SK-N-SH (cell line): ENCODE data around the gene TARBP1. TPM values are rescaled to one million over a fixed set of nuclear protein-coding genes. Genes with fewer than 3 reads are reported as not detected.
"Not testable (repeated sequence)": the region's sequence is repeated elsewhere in the genome, so short reads cannot be mapped to it uniquely, and the experiment has no call there.

Experiments used
- CTCF ChIA-PET: fragments of 300-600, 350-600 bp; formaldehyde crosslinking; extraction: SDS; loops from one replicate; lab custom pipeline; 2021; lab: Yijun Ruan, JAX
- POLR2A ChIA-PET: fragments of 350-600 bp; sonication (Branson Sonifier 250); formaldehyde crosslinking; extraction: SDS; loops from one replicate; lab custom pipeline; 2020; ENCODE audit warnings: antibody characterized with exemption, inconsistent platforms; lab: Yijun Ruan, JAX
- DNase-seq: peaks from one replicate; pipeline ENCODE4 v3.0.0; 2012
- H2AFZ ChIP-seq: fragments of 200-600 bp; sonication (generic); 2 replicates; pipeline ENCODE4 v1.8.1; 2016; ENCODE audit warnings: antibody characterized with exemption, mild to moderate bottlenecking, low read depth
- H3F3A ChIP-seq: fragments of 200-600 bp; sonication (generic); replicated peaks from 2 replicates; pipeline ENCODE3; 2016; ENCODE audit warnings: antibody characterized with exemption, mild to moderate bottlenecking; ENCODE audit not compliant: insufficient read depth
- H3K27ac ChIP-seq, 2 experiments: fragments of 200-500 bp in 1 of 2; fragments of 200-600 bp in 1 of 2; sonication (Bioruptor generic) in 1 of 2; sonication (generic), shearing (Covaris generic) in 1 of 2; 2 replicates each; pipeline versions ENCODE4 v1.5.1 to v1.6.1; 2014 to 2016; ENCODE audit warnings: low read depth in 2 of 2, inconsistent platforms in 1 of 2, low read length in 1 of 2, mild to moderate bottlenecking in 1 of 2, mixed read lengths in 1 of 2
- H3K27me3 ChIP-seq: fragments of 200-600 bp; sonication (generic), shearing (Covaris generic); 2 replicates; pipeline ENCODE4 v1.6.1; 2016; ENCODE audit warnings: mixed run types; ENCODE audit not compliant: insufficient read depth
- H3K36me3 ChIP-seq, 2 experiments: fragments of 200-500 bp in 1 of 2; fragments of 200-600 bp in 1 of 2; sonication (Bioruptor generic) in 1 of 2; sonication (generic) in 1 of 2; replicated peaks in 1 of 2; 2 replicates each; pipeline versions ENCODE3 to v1.5.1; 2014 to 2016; ENCODE audit warnings: low read length in 1 of 2, mild to moderate bottlenecking in 1 of 2; ENCODE audit not compliant: insufficient read depth in 2 of 2, control insufficient read depth in 1 of 2
- H3K4me1 ChIP-seq, 2 experiments: fragments of 200-500 bp in 1 of 2; fragments of 200-600 bp in 1 of 2; sonication (Bioruptor generic) in 1 of 2; sonication (generic), shearing (Covaris generic) in 1 of 2; 2 replicates each; pipeline versions ENCODE4 v1.5.1 to v1.6.1; 2014 to 2016; ENCODE audit warnings: low read depth in 1 of 2, low read length in 1 of 2, mixed run types in 1 of 2; ENCODE audit not compliant: insufficient read depth in 2 of 2, control insufficient read depth in 1 of 2
- H3K4me2 ChIP-seq: fragments of 200-600 bp; sonication (generic), shearing (Covaris generic); 2 replicates; pipeline ENCODE4 v1.6.1; 2017; ENCODE audit warnings: mixed run types
- H3K4me3 ChIP-seq, 2 experiments: fragments of 200-500 bp in 1 of 2; fragments of 200-600 bp in 1 of 2; sonication (Bioruptor generic) in 1 of 2; sonication (generic), shearing (Covaris generic) in 1 of 2; 2 replicates each; pipeline versions ENCODE4 v1.5.1 to v1.8.1; 2014 to 2016; ENCODE audit warnings: low read depth in 2 of 2, inconsistent platforms in 1 of 2, low read length in 1 of 2, mild to moderate bottlenecking in 1 of 2, mixed read lengths in 1 of 2, moderate library complexity in 1 of 2
- H3K79me2 ChIP-seq: fragments of 200-600 bp; sonication (generic); 2 replicates; pipeline ENCODE4 v1.8.1; 2017; ENCODE audit warnings: mild to moderate bottlenecking; ENCODE audit not compliant: insufficient read depth
- H3K9ac ChIP-seq: fragments of 200-600 bp; sonication (generic); 2 replicates; pipeline ENCODE4 v1.6.1; 2017; ENCODE audit warnings: mixed run types
- H3K9me2 ChIP-seq: fragments of 200-600 bp; sonication (generic); 2 replicates; pipeline ENCODE4 v1.6.1; 2017; ENCODE audit warnings: mixed run types
- H3K9me3 ChIP-seq: fragments of 200-600 bp; sonication (generic); 2 replicates; pipeline ENCODE4 v1.6.1; 2017; ENCODE audit warnings: mixed run types, mild to moderate bottlenecking, moderate library complexity
- H4K20me1 ChIP-seq: fragments of 200-600 bp; sonication (generic); 2 replicates; pipeline ENCODE4 v1.6.1; 2017; ENCODE audit warnings: mild to moderate bottlenecking, mixed run types; ENCODE audit not compliant: insufficient read depth
- CHD2 ChIP-seq: fragments of 150-350 bp; IDR thresholded peaks from 2 replicates; pipeline ENCODE4 v1.6.1; 2018; ENCODE audit warnings: low read length; ENCODE audit not compliant: partially characterized antibody
- FOSL2 ChIP-seq: IDR thresholded peaks from 2 replicates; pipeline ENCODE4 v1.4.0; 2012; ENCODE audit warnings: low read depth, mild to moderate bottlenecking, moderate library complexity, borderline replicate concordance
- FOXJ3 ChIP-seq: sonication (generic); formaldehyde crosslinking; IDR thresholded peaks from 2 replicates; pipeline ENCODE4 v1.5.1; 2020; ENCODE audit warnings: mild to moderate bottlenecking, missing genetic modification reagents
- NRF1 ChIP-seq: IDR thresholded peaks from 2 replicates; pipeline ENCODE4 v1.6.1; 2012; ENCODE audit warnings: low read depth, mild to moderate bottlenecking, low read length
- SMC3 ChIP-seq: IDR thresholded peaks from 2 replicates; pipeline ENCODE4 v1.6.1; 2012; ENCODE audit warnings: low read depth, low read length, improper control_type of control experiment
- TEAD4 ChIP-seq: IDR thresholded peaks from 2 replicates; pipeline ENCODE4 v1.4.0; 2012; ENCODE audit warnings: mild to moderate bottlenecking, borderline replicate concordance; ENCODE audit not compliant: insufficient read depth
- YY1 ChIP-seq: IDR thresholded peaks from 2 replicates; pipeline ENCODE4 v1.4.0; 2012; ENCODE audit warnings: low read depth, mild to moderate bottlenecking
- WGBS: methylation state at CpG from one replicate; pipeline ENCODE4 v1.1.6; 2017; ENCODE audit warnings: low lambda C conversion rate; 5-methylcytosine and 5-hydroxymethylcytosine counted together
- polyA plus RNA-seq, 3 experiments: library from polyadenylated mRNA; depleted of rRNA; stranded (reverse); fragments of >200 nt; gene quantifications; 2 replicates each; pipeline ENCODE4 v1.2.3, GENCODE V29; 2012
- TF ChIP-seq, protein P1 (sequence below): fragments of 200-600 bp; sonication (generic); IDR thresholded peaks from 2 replicates; pipeline ENCODE4 v1.6.1; 2017; ENCODE audit warnings: antibody characterized with exemption, mild to moderate bottlenecking, moderate library complexity

Gene TARBP1
- polyA plus RNA-seq, 1 of the 3 experiments (the other 2 are of a cell fraction): 33.0 TPM

DNA sequence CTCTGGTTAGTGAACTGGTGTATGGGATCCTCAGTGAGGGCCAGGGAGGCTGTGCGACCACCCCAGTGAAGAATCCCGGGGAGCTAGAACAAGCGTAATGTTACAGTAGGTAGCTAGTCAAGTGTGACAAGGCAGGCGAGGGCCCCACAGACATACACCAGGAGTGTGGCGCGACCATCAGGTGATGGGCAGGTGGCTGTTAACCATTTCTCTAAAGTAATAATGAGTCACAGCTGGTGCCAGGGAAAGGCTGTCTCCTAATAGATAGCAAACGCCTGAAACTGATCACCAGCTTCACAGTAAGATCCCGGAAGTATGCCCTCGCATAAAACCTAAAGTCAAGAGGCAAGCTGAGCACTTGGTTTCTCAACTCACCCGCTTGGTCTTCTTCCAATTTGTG lies 40.5 kb upstream of the TARBP1 start (continued):
- TF ChIP-seq SMC3: no peak
- TF ChIP-seq FOXJ3: no peak
- TF ChIP-seq YY1: no peak
- TF ChIP-seq FOSL2: no peak
- no peak for TF ChIP-seq TEAD4
- TF ChIP-seq, protein P1, sequence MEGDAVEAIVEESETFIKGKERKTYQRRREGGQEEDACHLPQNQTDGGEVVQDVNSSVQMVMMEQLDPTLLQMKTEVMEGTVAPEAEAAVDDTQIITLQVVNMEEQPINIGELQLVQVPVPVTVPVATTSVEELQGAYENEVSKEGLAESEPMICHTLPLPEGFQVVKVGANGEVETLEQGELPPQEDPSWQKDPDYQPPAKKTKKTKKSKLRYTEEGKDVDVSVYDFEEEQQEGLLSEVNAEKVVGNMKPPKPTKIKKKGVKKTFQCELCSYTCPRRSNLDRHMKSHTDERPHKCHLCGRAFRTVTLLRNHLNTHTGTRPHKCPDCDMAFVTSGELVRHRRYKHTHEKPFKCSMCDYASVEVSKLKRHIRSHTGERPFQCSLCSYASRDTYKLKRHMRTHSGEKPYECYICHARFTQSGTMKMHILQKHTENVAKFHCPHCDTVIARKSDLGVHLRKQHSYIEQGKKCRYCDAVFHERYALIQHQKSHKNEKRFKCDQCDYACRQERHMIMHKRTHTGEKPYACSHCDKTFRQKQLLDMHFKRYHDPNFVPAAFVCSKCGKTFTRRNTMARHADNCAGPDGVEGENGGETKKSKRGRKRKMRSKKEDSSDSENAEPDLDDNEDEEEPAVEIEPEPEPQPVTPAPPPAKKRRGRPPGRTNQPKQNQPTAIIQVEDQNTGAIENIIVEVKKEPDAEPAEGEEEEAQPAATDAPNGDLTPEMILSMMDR: no peak

DNA sequence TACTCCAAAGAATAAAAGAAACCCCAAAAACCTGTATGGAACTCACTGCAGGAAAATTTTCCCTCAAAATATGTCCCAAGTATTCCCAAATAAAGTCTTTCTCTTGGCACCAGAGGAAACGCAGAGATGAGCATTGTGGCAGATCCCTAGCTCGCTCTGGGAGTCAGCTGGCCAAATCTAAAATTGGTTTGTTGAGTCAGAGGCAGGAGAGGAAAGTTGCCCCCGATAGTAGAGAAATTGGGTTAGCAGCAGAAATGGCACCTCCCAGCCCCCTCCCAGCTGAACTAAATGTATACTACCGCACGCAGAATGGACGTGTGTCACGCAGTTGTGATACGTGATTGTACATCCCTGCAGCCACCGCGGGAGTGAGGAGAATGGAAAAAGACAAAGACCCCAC lies 39.9 kb upstream of the TARBP1 start:
- CTCF ChIA-PET: interaction anchor here (0.8 to 3.1 kb wide), 6 partner anchors 9 to 92 kb away, joined by 3 to 15 read pairs (median 4); partner anchors contain the start of gene IRF2BP2
- DNase-seq: no peak
- no peak overlapping the region for H3K9ac ChIP-seq
- POLR2A ChIA-PET: interaction anchor here (1.1 kb wide), 1 partner anchor 9 kb away, joined by 3 read pairs; no protein-coding TSS in a partner anchor
- H3K79me2 ChIP-seq: no peaks in the 10 kb centered on the region
- H3K4me2 ChIP-seq: no peak overlapping the region
- H3K27ac ChIP-seq: no peak overlapping the region; a peak in 1 of 4 replicates
- H4K20me1 ChIP-seq: no peaks in the 10 kb centered on the region
- peaks cover 15 to 46% of the 10 kb centered on the region in 2 experiments for H3K4me1 ChIP-seq
- H3F3A ChIP-seq: peaks cover 30% of the 10 kb centered on the region
- 97% methylated on average over 10 of the region's 10 CpGs for WGBS
- H3K9me3 ChIP-seq: no peaks in the 10 kb centered on the region
- no peak for TF ChIP-seq NRF1
- no peak for TF ChIP-seq CHD2
- H3K4me3 ChIP-seq: no peak overlapping the region
- H3K27me3 ChIP-seq: no peaks in the 10 kb centered on the region
- H3K36me3 ChIP-seq: no peaks in the 10 kb centered on the region
- H2AFZ ChIP-seq: no peak overlapping the region
- H3K9me2 ChIP-seq: no peaks in the 10 kb centered on the region

DNA sequence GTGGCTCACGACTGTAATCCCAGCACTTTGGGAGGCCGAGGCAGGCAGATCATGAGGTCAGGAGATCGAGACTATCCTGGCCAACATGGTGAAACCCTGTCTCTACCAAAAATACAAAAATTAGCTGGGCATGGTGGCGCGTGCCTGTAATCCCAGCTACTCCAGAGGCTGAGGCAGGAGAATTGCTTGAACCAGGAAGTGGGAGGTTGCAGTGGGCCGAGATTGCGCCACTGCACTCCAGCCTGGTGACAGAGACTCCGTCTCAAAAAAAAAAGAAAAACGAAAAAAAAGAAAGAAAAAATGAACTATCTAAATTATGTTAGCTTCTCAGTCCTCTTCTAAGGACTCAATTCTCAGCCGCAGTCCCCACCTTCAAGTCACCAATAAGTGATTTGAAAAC lies 39.1 kb upstream of the TARBP1 start:
- Histone ChIP-seq H3K27ac (peak overlapping the region in 1 of 2 experiments; percentile 96; a peak in 1 of 4 replicates), H3F3A (peaks cover 27% of the 10 kb centered on the region), H3K4me1 (peaks cover 11 to 45% of the 10 kb centered on the region in 2 experiments)
- H3K79me2 ChIP-seq, H3K4me3 ChIP-seq, H3K4me2 ChIP-seq, H3K36me3 ChIP-seq, H3K9ac ChIP-seq, POLR2A ChIA-PET, DNase-seq, H3K9me2 ChIP-seq, H4K20me1 ChIP-seq, H3K9me3 ChIP-seq, H2AFZ ChIP-seq, H3K27me3 ChIP-seq: not testable (repeated sequence)
- CTCF ChIA-PET: interaction anchor here (0.8 to 3.1 kb wide), 3 partner anchors 9 to 92 kb away, joined by 3 to 15 read pairs (median 3); partner anchors contain the start of gene IRF2BP2
- 88% methylated on average over 10 of the region's 10 CpGs for WGBS
